Mesenteric fat pad (tissue), 1 donor: Measurements from ENCODE around the gene IL24. TPM values are rescaled to one million over a fixed set of nuclear protein-coding genes. Genes with fewer than 3 reads are reported as not detected.
"Not testable (repeated sequence)": the region's sequence is repeated elsewhere in the genome, so short reads cannot be mapped to it uniquely, and the experiment has no call there.

ENCODE experiments used
- DNase-seq: peaks from one replicate; pipeline ENCODE4 v3.0.0-alpha.2; 2020; ENCODE audit warnings: low spot score
- total RNA-seq: library from RNA; stranded (reverse); fragmentation: NEBNext Ultra II Directional; extraction: Animal tissue kit (Norgen Biotek cat#: 25700); gene quantifications from one replicate; pipeline ENCODE4 v1.2.1, GENCODE V29; 2021
- donor health status: DM: yes; HTN: yes; CAD: no.

IL24 gene
- total RNA-seq, 1 donor from 2014 or later, result not detected

- not testable (repeated sequence) for DNase-seq
Observed at GRCh38 chr1:206923961-206924557, 26.8 kb downstream of the IL24 start.

GRCh38 chr1:206924592-206925105, 27.4 kb downstream of the IL24 start:
- no peak for DNase-seq

- DNase-seq, result no peak
Observed at GRCh38 chr1:206925106-206925736, 28.0 kb downstream of the IL24 start.

GRCh38 chr1:206926286-206926685, 29.0 kb downstream of the IL24 start:
- DNase-seq, result no peak

- no peak for DNase-seq
Observed at GRCh38 chr1:206929524-206929923, 32.3 kb downstream of the IL24 start.

- no peak for DNase-seq
Observed at GRCh38 chr1:206930210-206930798, 33.1 kb downstream of the IL24 start.

GRCh38 chr1:206931709-206932108, 34.5 kb downstream of the IL24 start:
- DNase-seq, result no peak

GRCh38 chr1:206932177-206932576, 34.9 kb downstream of the IL24 start:
- no peak for DNase-seq

- DNase-seq, result no peak
Observed at GRCh38 chr1:206933333-206933945, 36.2 kb downstream of the IL24 start.

- no peak for DNase-seq
Observed at GRCh38 chr1:206935491-206936067, 38.3 kb downstream of the IL24 start.

GRCh38 chr1:206937425-206937824, 40.2 kb downstream of the IL24 start:
- DNase-seq, result no peak

GRCh38 chr1:206939131-206939530, 41.9 kb downstream of the IL24 start:
- DNase-seq, result no peak

GRCh38 chr1:206939841-206940587, 42.8 kb downstream of the IL24 start:
- no peak for DNase-seq

- no peak for DNase-seq
Observed at GRCh38 chr1:206940588-206940936, 43.3 kb downstream of the IL24 start.

- no peak for DNase-seq
Observed at GRCh38 chr1:206941766-206942418, 44.6 kb downstream of the IL24 start.

GRCh38 chr1:206944703-206945102, 47.5 kb downstream of the IL24 start:
- no peak for DNase-seq

- DNase-seq, result no peak
Observed at GRCh38 chr1:206945779-206946178, 48.5 kb downstream of the IL24 start.

GRCh38 chr1:206946261-206946660, 49.0 kb downstream of the IL24 start, which contains the start of gene PIGR:
TSS of gene PIGR (minus strand) at chr1:206946466. CDS start at chr1:206940531, 5,935 bp downstream.
- no peak for DNase-seq

GRCh38 chr1:206947255-206947654, 50.0 kb downstream of the IL24 start:
- DNase-seq, result no peak

- DNase-seq, result no peak
Observed at GRCh38 chr1:206949208-206949607, 52.0 kb downstream of the IL24 start.

GRCh38 chr1:206949641-206950040, 52.4 kb downstream of the IL24 start:
- no peak for DNase-seq
